Heart right ventricle (tissue), 16 donors: ENCODE results near the gene CD52. TPM values are rescaled to one million over a fixed set of nuclear protein-coding genes. Genes with fewer than 3 reads are reported as not detected.
A peak's percentile ranks its signal among the peaks of the same experiment; 100 is the strongest.
"Not testable (repeated sequence)": the region's sequence is repeated elsewhere in the genome, so short reads cannot be mapped to it uniquely, and the experiment has no call there.

ENCODE experiments used
- ATAC-seq, 8 donors: fragments of 200-7000 bp; cut with Tn5 transposase; one replicate each; pipeline ENCODE4 v1.9.1; 2020; ENCODE audit warnings: mild to moderate bottlenecking in 8 of 8, moderate library complexity in 8 of 8, moderate number of reproducible peaks in 1 of 8
- DNase-seq, 2 donors: peaks; one replicate each; pipeline ENCODE4 v3.0.0-alpha.2; 2020
- H3K27ac ChIP-seq, 10 donors: fragments of 200-600 bp; sonication (generic) in 2 of 10; one replicate each; pipeline versions ENCODE4 v1.5.0 to v1.8.0; 2020 to 2022; ENCODE audit warnings: mild to moderate bottlenecking in 3 of 10
- H3K27me3 ChIP-seq, 7 donors: fragments of 200-600 bp; one replicate each; pipeline ENCODE4 v1.8.0; 2021 to 2022; ENCODE audit warnings: mild to moderate bottlenecking in 2 of 7
- H3K36me3 ChIP-seq, 9 donors: fragments of 200-600 bp; sonication (generic) in 1 of 9; one replicate each; pipeline versions ENCODE4 v1.5.0 to v1.8.0; 2020 to 2022; ENCODE audit warnings: mild to moderate bottlenecking in 2 of 9
- H3K4me1 ChIP-seq, 9 donors: fragments of 200-600 bp; sonication (generic) in 1 of 9; one replicate each; pipeline versions ENCODE4 v1.5.0 to v1.8.0; 2020 to 2022; ENCODE audit warnings: mild to moderate bottlenecking in 4 of 9
- H3K4me3 ChIP-seq, 10 donors: fragments of 200-600 bp; sonication (generic) in 2 of 10; one replicate each; pipeline versions ENCODE4 v1.5.0 to v1.8.0; 2020 to 2022; ENCODE audit warnings: mild to moderate bottlenecking in 7 of 10, moderate library complexity in 2 of 10
- H3K9me3 ChIP-seq, 11 donors: fragments of 200-600 bp in 10 of 11; sonication (generic) in 2 of 11; one replicate each; pipeline versions ENCODE4 v1.5.0 to v1.8.0; 2013 to 2022; ENCODE audit warnings: mild to moderate bottlenecking in 2 of 11, control low read depth in 1 of 11, moderate library complexity in 1 of 11
- WGBS, 2 donors: extraction: QIAGEN DNeasy Blood & Tissue Kit; methylation state at CpG; one replicate each; pipeline ENCODE4 v1.1.7; 2013; ENCODE audit warnings: inconsistent platforms in 1 of 2; 5-methylcytosine and 5-hydroxymethylcytosine counted together
- intact Hi-C, 10 donors: fragments of 100-400 bp; cut with DNase I; formaldehyde crosslinking; loops; one replicate each; pipeline versions ENCODE4 v1.11.1 to v1.14.2; 2022
- polyA plus RNA-seq, 2 donors: library from polyadenylated mRNA; stranded (reverse); fragments of 200-250 nt; gene quantifications; one replicate each; pipeline ENCODE4 v1.2.3, GENCODE V29; 2013
- total RNA-seq, 10 donors: library from RNA; stranded (reverse); fragmentation: NEBNext Ultra II Directional in 3 of 10; extraction: Animal tissue kit (Norgen Biotek cat#: 25700) in 3 of 10; gene quantifications; one replicate each; pipeline versions ENCODE4 v1.2.1 to v1.2.4, GENCODE V29; 2021 to 2023
- TF ChIP-seq, protein P1 (sequence below), 9 donors: fragments of 200-600 bp; sonication (generic) in 2 of 9; IDR thresholded peaks; one replicate each; pipeline versions ENCODE4 v1.5.0 to v1.8.0; 2021 to 2022; ENCODE audit warnings: antibody characterized with exemption in 9 of 9, mild to moderate bottlenecking in 5 of 9, moderate library complexity in 1 of 9
- donor health status: Arrhythmogenic right ventricular cardiomyopathy.
- donor health status: ischemic (EF 13 %, LVEDD 7.1; RV severe dilation, severe dysfunction).
- donor health status: healthy with polysubstance abuse.
- donor health status: DM: no; HTN: yes; CAD: no.
- donor health status: DM: no; HTN: no; CAD: no.
- donor health status: ischemic (EF 25% LVEDD 6.9; RV normal size, moderate dysfunction).
- donor health status: ischemic (EF 25% LVEDD 5.7; RV mildly dilated, moderate dysfunction).
- donor health status: healthy.
- donor health status: DM: yes; HTN: yes; CAD: no.
- donor health status: Ischemic cardiomyopathy.
- donor health status: ischemic (EF 35%, LVEDD 5.7; RV mildly dilated, moderate dysfunction).
- donor health status: nonischemic (EF 11% LVEDD 7.7; RV severe dilation, severe dysfunction).
- donor health status: DM: yes; HTN: yes; CAD: no.
- donor health status: PGD.
- donor health status: ischemic (EF 29% LVEDD 5.4; RV normal size, mild dysfunction).
- donor health status: nonischemic (EF 23%, LVEDD 6.1; RV moderate dilation, normal function).

Gene CD52
- total and polyA plus RNA-seq, 12 donors = 1.9 to 62.6 (median 5.9) TPM

DNA sequence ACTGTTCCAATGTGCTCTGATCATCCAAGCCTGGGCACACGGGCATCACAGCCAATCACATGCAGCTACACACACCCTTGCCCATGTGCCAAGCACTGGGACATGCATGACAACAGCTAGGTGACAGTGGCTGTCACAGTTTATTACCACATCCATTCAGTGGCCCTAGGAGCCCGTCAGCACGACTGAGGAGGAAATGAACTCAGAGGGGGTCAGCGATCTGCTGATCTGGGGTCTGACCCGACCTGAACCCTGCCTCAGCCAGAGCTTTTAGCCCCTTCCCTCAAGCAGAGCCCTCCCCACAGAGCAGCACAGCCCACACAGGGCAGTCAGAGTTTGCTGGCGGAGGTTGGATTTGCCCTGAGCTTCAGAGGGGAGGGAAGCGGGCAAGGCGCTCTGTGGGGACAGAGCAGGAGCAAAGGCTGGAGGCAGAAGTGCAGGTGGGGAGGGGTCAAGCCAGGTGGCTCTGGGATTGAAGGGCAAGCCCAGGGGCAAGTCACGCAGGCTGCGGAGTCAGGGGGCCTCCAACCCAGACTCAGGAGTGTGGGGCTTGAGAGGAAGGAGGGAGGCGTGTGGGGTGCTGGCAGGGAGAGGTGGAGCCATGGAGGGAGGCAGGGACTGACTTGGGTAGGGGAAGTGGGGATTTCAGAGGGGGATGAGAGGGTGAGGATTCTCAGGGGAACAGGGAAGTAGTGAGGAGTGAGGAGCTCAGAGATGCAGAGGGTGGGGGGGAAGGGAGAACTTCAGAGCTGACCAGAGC, 27.5 kb upstream of the CD52 start:
- no peaks in the 10 kb centered on the region for H3K27me3 ChIP-seq
- peaks cover 0 to 78% (median 35%) of the 10 kb centered on the region in 9 donors for H3K4me1 ChIP-seq
- peak in 3 of 8 donors; percentile 1 to 11 (median 9) for ATAC-seq
- H3K27ac ChIP-seq = peak overlapping the region in 5 of 10 donors; percentile 46 to 98 (median 62)
- H3K36me3 ChIP-seq = no peaks in the 10 kb centered on the region
- H3K9me3 ChIP-seq = no peaks in the 10 kb centered on the region
- no peak overlapping the region for H3K4me3 ChIP-seq
- DNase-seq = no peak
- TF ChIP-seq, protein P1, sequence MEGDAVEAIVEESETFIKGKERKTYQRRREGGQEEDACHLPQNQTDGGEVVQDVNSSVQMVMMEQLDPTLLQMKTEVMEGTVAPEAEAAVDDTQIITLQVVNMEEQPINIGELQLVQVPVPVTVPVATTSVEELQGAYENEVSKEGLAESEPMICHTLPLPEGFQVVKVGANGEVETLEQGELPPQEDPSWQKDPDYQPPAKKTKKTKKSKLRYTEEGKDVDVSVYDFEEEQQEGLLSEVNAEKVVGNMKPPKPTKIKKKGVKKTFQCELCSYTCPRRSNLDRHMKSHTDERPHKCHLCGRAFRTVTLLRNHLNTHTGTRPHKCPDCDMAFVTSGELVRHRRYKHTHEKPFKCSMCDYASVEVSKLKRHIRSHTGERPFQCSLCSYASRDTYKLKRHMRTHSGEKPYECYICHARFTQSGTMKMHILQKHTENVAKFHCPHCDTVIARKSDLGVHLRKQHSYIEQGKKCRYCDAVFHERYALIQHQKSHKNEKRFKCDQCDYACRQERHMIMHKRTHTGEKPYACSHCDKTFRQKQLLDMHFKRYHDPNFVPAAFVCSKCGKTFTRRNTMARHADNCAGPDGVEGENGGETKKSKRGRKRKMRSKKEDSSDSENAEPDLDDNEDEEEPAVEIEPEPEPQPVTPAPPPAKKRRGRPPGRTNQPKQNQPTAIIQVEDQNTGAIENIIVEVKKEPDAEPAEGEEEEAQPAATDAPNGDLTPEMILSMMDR (IDR thresholded peaks at IDR 0.05) = no peak
- WGBS, 2 donors = 81 to 86% methylated on average over 11 of the region's 11 CpGs
- intact Hi-C loops = no loop called here

DNA sequence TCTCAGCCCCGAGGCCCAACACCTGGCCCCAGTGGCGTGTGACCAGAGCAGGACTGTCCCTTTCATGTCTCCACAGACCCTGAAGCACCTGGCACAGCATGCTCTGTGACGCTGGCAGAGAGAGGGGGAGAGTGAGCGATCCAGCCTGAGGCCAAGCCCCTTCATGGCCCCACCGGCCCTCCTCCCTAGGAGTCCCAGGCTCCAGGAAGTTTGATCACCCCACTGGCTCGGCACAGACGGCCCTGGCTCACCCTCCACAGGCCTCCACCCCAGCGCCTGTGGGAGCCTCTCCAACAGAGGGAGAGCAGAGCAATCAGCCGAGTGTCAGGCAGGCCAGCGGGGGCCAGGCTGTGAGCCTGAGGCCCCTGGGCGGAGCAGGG, 26.9 kb upstream of the CD52 start:
- H3K36me3 ChIP-seq = peaks cover 0 to 4% (median 0%) of the 10 kb centered on the region in 9 donors
- no peak overlapping the region for H3K4me3 ChIP-seq
- H3K4me1 ChIP-seq = peaks cover 0 to 73% (median 29%) of the 10 kb centered on the region in 9 donors
- WGBS, 2 donors = 71 to 84% methylated on average over 11 of the region's 11 CpGs
- H3K27me3 ChIP-seq = no peaks in the 10 kb centered on the region
- peak overlapping the region in 6 of 10 donors; percentile 9 to 98 (median 55) for H3K27ac ChIP-seq
- ATAC-seq = peak in 4 of 8 donors; percentile 5 to 28 (median 18)
- DNase-seq = no peak
- intact Hi-C loops = no loop called here
- no peaks in the 10 kb centered on the region for H3K9me3 ChIP-seq
- TF ChIP-seq, protein P1 (IDR thresholded peaks at IDR 0.05) = no peak

DNA sequence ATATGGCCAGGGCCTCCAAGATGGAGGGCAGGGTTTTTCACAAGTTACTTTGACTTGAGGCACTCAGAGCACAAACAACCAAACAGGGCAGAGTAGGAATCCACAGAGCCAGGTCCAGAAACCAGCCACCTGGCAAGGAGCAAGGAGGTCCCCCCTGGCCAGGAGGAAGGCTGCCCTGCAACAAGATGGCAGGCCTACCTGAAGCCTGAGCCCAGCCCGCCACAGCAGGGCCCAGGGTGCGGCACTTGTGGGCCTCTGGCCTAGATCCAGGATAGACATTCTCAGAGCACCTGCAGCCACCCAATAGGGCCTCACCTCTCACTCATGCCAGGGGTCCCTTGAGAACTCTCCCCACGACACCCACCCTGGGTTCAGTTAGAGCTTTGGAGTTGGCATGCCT, 26.3 kb upstream of the CD52 start:
- Histone ChIP-seq H3K4me3 (no peak overlapping the region), H3K9me3 (no peaks in the 10 kb centered on the region), H3K36me3 (peaks cover 0 to 7% (median 0%) of the 10 kb centered on the region in 9 donors), H3K27me3 (no peaks in the 10 kb centered on the region), H3K4me1 (peaks cover 0 to 67% (median 24%) of the 10 kb centered on the region in 9 donors), H3K27ac (peak overlapping the region in 5 of 10 donors; percentile 46 to 98 (median 62))
- intact Hi-C loops = no loop called here
- DNase-seq (no peak), ATAC-seq (no peak)
- WGBS, 2 donors = 91 to 94% methylated on average over 3 of the region's 3 CpGs
- TF ChIP-seq, protein P1 (IDR thresholded peaks at IDR 0.05) = no peak

DNA sequence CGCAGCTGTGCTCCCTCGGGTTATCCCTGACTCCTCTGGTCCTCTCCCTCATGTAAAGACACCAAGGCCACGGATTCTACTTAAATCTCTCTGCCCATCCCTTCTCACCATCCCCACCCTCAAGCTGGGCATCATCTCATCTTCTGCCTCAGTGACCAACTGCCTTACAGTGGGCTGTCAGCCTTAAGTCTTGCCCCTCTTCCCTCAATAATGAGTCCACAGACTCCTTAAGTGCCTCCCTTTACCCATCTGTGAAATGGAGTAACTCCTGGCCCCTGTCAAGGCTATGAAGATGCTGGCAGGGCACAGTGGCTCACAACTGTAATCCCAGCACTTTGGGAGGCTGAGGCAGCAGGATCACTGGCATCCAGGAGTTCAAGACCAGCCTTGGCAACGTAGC, 25.8 kb upstream of the CD52 start:
- intact Hi-C loops = no loop called here
- H3K4me1 ChIP-seq = peaks cover 0 to 62% (median 20%) of the 10 kb centered on the region in 9 donors
- TF ChIP-seq, protein P1 (IDR thresholded peaks at IDR 0.05) = no peak
- DNase-seq (no peak), ATAC-seq (no peak)
- peaks cover 0 to 12% (median 0%) of the 10 kb centered on the region in 9 donors for H3K36me3 ChIP-seq
- H3K27me3 ChIP-seq = no peaks in the 10 kb centered on the region
- whole genome bisulfite sequencing, 2 donors = 84 to 92% methylated on average over 4 of the region's 4 CpGs
- no peaks in the 10 kb centered on the region for H3K9me3 ChIP-seq
- H3K4me3 ChIP-seq = no peak overlapping the region
- peak overlapping the region in 3 of 10 donors; percentile 48 to 98 (median 76) for H3K27ac ChIP-seq

DNA sequence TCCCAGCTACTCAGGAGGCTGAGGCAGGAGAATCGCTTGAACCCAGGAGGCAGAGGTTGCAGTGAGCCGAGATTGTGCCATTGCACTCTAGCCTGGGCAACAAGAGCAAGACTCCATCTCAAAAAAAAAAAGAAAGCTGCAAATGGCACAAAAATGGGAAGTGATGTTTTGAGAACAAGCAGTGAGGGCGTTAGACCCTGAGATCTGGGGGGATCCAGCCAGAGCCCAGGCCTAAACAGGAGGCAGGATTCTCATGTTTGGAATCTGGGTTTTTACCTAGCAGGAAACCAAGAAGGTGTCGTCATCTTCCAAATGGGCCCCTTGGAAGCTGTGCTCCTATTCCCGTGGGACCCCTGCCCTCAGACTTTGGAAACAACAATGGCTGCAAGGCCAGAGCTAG, 25.0 kb upstream of the CD52 start:
- H3K9me3 ChIP-seq, DNase-seq, H3K4me3 ChIP-seq, H3K27me3 ChIP-seq, intact Hi-C loops, ATAC-seq: not testable (repeated sequence)
- WGBS, 2 donors = 87 to 91% methylated on average over 4 to 5 of the region's 5 CpGs
- peaks cover 0 to 55% (median 14%) of the 10 kb centered on the region in 9 donors for H3K4me1 ChIP-seq
- peak overlapping the region in 1 of 10 donors; percentile 98 for H3K27ac ChIP-seq
- H3K36me3 ChIP-seq = peaks cover 0 to 16% (median 0%) of the 10 kb centered on the region in 9 donors
